HCT116 (cell line): Measurements from ENCODE around the gene POTEM. TPM values are rescaled to one million over a fixed set of nuclear protein-coding genes. Genes with fewer than 3 reads are reported as not detected.
"Not testable (repeated sequence)": the region's sequence is repeated elsewhere in the genome, so short reads cannot be mapped to it uniquely, and the experiment has no call there.

Experiments used
- ATAC-seq: fragments of 200-7000 bp; cut with Tn5 transposase; 2 replicates; pipeline ENCODE4 v1.9.1; 2020; ENCODE audit warnings: mild to moderate bottlenecking, moderate library complexity
- BruUV-seq: library from RNA; stranded (reverse); fragments of 400-500 nt; replicated peaks from 2 replicates; lab custom pipeline; 2021; lab: Mats Ljungman, UMichigan
- CTCF ChIA-PET: fragments of 300-600 bp; sonication (Branson Sonifier 250); formaldehyde crosslinking; loops from one replicate; lab custom pipeline; 2021; ENCODE audit warnings: antibody characterized with exemption; lab: Charles Lee
- POLR2A ChIA-PET: fragments of 300-600, 350-600 bp; sonication (Branson Sonifier 250); formaldehyde crosslinking; loops from one replicate; lab custom pipeline; 2021; ENCODE audit warnings: antibody characterized with exemption; lab: Charles Lee
- RAD21 ChIA-PET, 2 experiments: fragments of 300-600 bp; sonication (Branson Sonifier 250); formaldehyde crosslinking; loops; one replicate each; lab custom pipeline; 2023; ENCODE audit warnings: low total read pairs in 2 of 2; ENCODE audit not compliant: uncharacterized antibody in 2 of 2, unreplicated experiment in 2 of 2, low non-redundant PET in 1 of 2; lab: Charles Lee
- DNase-seq: peaks from one replicate; pipeline ENCODE4 v3.0.0-alpha.2; 2010; ENCODE audit warnings: low read depth, low spot score
- H2AFZ ChIP-seq: fragments of 200-600 bp; shearing (Covaris generic), sonication (generic); 2 replicates; pipeline ENCODE4 v1.6.1; 2017; ENCODE audit warnings: low read depth, mixed run types, mixed read lengths, antibody characterized with exemption, low read length; ENCODE audit not compliant: poor library complexity, severe bottlenecking
- H3K27ac ChIP-seq: 2 replicates; pipeline ENCODE4 v1.5.1; 2012; ENCODE audit warnings: low read depth, low read length
- H3K27me3 ChIP-seq: fragments of 200-600 bp; sonication (generic); 2 replicates; pipeline ENCODE4 v1.6.1; 2016; ENCODE audit warnings: mixed run types, low read length, mixed read lengths; ENCODE audit not compliant: insufficient read depth
- H3K36me3 ChIP-seq, 2 experiments: fragments of 200-500 bp in 1 of 2; fragments of 200-600 bp in 1 of 2; sonication (Bioruptor generic) in 1 of 2; sonication (generic) in 1 of 2; 2 replicates each; pipeline versions ENCODE4 v1.5.1 to v1.6.1; 2014 to 2016; ENCODE audit warnings: low read length in 2 of 2, inconsistent platforms in 1 of 2, mixed read lengths in 1 of 2, mixed run types in 1 of 2; ENCODE audit not compliant: insufficient read depth in 2 of 2, control insufficient read depth in 1 of 2
- H3K4me1 ChIP-seq, 2 experiments: fragments of 200-600 bp in 1 of 2; sonication (generic) in 1 of 2; 2 replicates each; pipeline versions ENCODE4 v1.5.1 to v1.6.1; 2012 to 2017; ENCODE audit warnings: low read length in 2 of 2, inconsistent platforms in 1 of 2, mild to moderate bottlenecking in 1 of 2, mixed read lengths in 1 of 2, mixed run types in 1 of 2, moderate library complexity in 1 of 2; ENCODE audit not compliant: insufficient read depth in 2 of 2, control insufficient read depth in 1 of 2
- H3K4me2 ChIP-seq: fragments of 200-600 bp; sonication (generic); 2 replicates; pipeline ENCODE4 v1.6.1; 2017; ENCODE audit warnings: mixed run types, low read length, mixed read lengths
- H3K4me3 ChIP-seq, 2 experiments: fragments of 200-600 bp in 1 of 2; sonication (generic) in 1 of 2; replicated peaks in 1 of 2; 2 replicates each; pipeline ENCODE4 v1.5.1; 2011 to 2016; ENCODE audit warnings: low read length in 2 of 2, control low read depth in 1 of 2, low read depth in 1 of 2, mild to moderate bottlenecking in 1 of 2, mixed read lengths in 1 of 2, mixed run types in 1 of 2
- H3K79me2 ChIP-seq: fragments of 200-600 bp; sonication (generic); 2 replicates; pipeline ENCODE4 v1.6.1; 2017; ENCODE audit warnings: mild to moderate bottlenecking, mixed run types, low read length, moderate library complexity, mixed read lengths; ENCODE audit not compliant: insufficient read depth
- H3K9ac ChIP-seq: fragments of 200-600 bp; sonication (generic); 2 replicates; pipeline ENCODE4 v1.6.1; 2016; ENCODE audit warnings: low read length, mixed read lengths
- H3K9me2 ChIP-seq: fragments of 200-600 bp; sonication (generic), shearing (Covaris generic); 2 replicates; pipeline ENCODE4 v1.6.1; 2017; ENCODE audit warnings: mixed run types, mild to moderate bottlenecking, moderate library complexity; ENCODE audit not compliant: insufficient read depth
- H3K9me3 ChIP-seq, 2 experiments: fragments of 200-500 bp in 1 of 2; fragments of 200-600 bp in 1 of 2; sonication (Bioruptor generic) in 1 of 2; sonication (generic) in 1 of 2; 2 replicates each; pipeline ENCODE4 v1.6.1; 2014 to 2017; ENCODE audit warnings: low read length in 2 of 2, mixed read lengths in 2 of 2, inconsistent platforms in 1 of 2, low read depth in 1 of 2, mild to moderate bottlenecking in 1 of 2, mixed run types in 1 of 2, moderate library complexity in 1 of 2; ENCODE audit not compliant: control insufficient read depth in 1 of 2, insufficient read depth in 1 of 2
- H4K20me1 ChIP-seq: fragments of 200-600 bp; sonication (generic), shearing (Covaris generic); 2 replicates; pipeline ENCODE4 v1.6.1; 2017; ENCODE audit warnings: mixed run types, mild to moderate bottlenecking, moderate library complexity; ENCODE audit not compliant: insufficient read depth
- intact Hi-C: fragments of 100-400 bp; cut with micrococcal nuclease; formaldehyde crosslinking; loops from 2 replicates; pipeline ENCODE4 v1.10.0; 2022
- total RNA-seq: library from RNA; stranded (reverse); gene quantifications from one replicate; pipeline ENCODE4 v1.2.1, GENCODE V29; 2021; ENCODE audit not compliant: unreplicated experiment

Gene POTEM
- total RNA-seq, 1 experiment from 2014 or later: not detected

DNA sequence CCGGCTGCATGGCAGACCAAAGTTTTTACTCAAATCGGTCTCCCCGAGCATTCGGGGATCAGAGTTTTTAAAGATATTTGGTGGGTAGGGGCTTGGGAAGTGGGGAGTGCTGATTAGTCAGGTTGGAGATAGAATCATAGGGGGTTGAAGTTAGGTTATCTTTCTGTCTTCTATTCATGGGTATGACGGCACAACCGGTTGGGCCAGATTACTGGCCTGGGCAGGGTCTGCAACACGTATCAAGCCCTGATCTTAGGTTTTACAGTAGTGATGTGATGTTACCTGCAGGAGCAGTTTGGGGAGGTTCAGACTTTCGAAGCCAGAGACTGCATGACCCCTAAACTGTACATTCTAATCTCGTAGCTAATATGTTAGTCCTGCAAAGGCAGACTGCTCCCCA lies 30.4 kb upstream of the POTEM start:
- BruUV-seq, H3K4me1 ChIP-seq, ATAC-seq, RAD21 ChIA-PET, POLR2A ChIA-PET, intact Hi-C loops, H3K36me3 ChIP-seq, H3K27ac ChIP-seq, H3K79me2 ChIP-seq, H3K9me3 ChIP-seq, H3K9ac ChIP-seq, H3K9me2 ChIP-seq, H3K4me2 ChIP-seq, CTCF ChIA-PET, H4K20me1 ChIP-seq, H3K4me3 ChIP-seq, H3K27me3 ChIP-seq, DNase-seq, H2AFZ ChIP-seq: not testable (repeated sequence)

- not testable (repeated sequence) for ATAC-seq, BruUV-seq
Measured at GRCh38 chr14:18938733-18939132, 28.5 kb upstream of the POTEM start.

DNA sequence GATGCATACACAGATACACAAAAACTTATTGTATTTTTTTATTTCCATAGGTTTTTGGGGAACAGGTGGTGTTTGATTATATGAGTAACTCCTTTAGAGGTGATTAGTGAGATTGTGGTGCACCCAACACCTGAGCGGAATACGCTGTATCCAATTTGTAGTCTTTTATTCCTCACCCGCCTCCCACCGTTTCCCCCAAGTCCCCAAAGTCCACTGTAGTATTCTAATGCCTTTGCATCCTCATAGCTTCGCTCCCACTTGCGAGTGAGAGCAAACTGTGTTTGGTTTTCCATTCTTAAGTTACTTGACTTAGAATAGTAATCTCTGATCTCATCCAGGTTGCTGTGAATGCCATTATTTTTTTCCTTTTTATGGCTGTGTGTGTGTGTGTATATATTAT lies 17.3 kb upstream of the POTEM start:
- POLR2A ChIA-PET, H3K27ac ChIP-seq, ATAC-seq, H3K36me3 ChIP-seq, H3K4me2 ChIP-seq, intact Hi-C loops, H3K27me3 ChIP-seq, H3K9me3 ChIP-seq, H3K4me1 ChIP-seq, BruUV-seq, DNase-seq, H3K9ac ChIP-seq, H3K79me2 ChIP-seq, RAD21 ChIA-PET, H3K4me3 ChIP-seq, H4K20me1 ChIP-seq, H2AFZ ChIP-seq, CTCF ChIA-PET, H3K9me2 ChIP-seq: not testable (repeated sequence)

More at GRCh38 chr14:18938733-18939132, 28.5 kb upstream of the POTEM start:
- H3K27me3 ChIP-seq, CTCF ChIA-PET, H4K20me1 ChIP-seq, H3K79me2 ChIP-seq, H3K27ac ChIP-seq, H3K9me3 ChIP-seq, H3K4me1 ChIP-seq, intact Hi-C loops, H3K9me2 ChIP-seq, H3K4me3 ChIP-seq, H3K9ac ChIP-seq, H3K4me2 ChIP-seq, POLR2A ChIA-PET, H2AFZ ChIP-seq, DNase-seq, H3K36me3 ChIP-seq, RAD21 ChIA-PET: not testable (repeated sequence)

DNA sequence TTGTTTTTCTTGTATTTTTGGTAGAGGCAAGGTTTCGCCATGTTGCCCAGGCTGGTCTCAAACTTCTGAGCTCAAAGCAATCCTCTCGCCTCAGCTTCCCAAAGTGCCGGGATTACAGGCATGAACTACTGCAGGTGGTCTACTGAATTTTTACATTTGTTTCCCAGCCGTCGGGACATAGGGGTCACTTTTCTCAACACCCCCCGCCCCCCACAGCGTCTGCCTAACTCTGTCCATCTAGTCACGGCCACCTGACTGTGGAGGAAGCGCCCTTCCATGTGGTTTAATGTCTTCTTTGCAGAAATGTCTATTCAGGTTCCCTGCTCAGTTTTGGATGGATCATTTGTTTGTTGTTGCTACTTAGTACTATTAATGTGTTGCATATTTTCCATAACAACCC lies 14.1 kb upstream of the POTEM start:
- H3K4me2 ChIP-seq, H2AFZ ChIP-seq, H3K4me1 ChIP-seq, H4K20me1 ChIP-seq, RAD21 ChIA-PET, intact Hi-C loops, H3K36me3 ChIP-seq, H3K27me3 ChIP-seq, BruUV-seq, H3K9ac ChIP-seq, POLR2A ChIA-PET, CTCF ChIA-PET, H3K9me2 ChIP-seq, H3K4me3 ChIP-seq, H3K27ac ChIP-seq, H3K79me2 ChIP-seq, ATAC-seq, H3K9me3 ChIP-seq, DNase-seq: not testable (repeated sequence)

DNA sequence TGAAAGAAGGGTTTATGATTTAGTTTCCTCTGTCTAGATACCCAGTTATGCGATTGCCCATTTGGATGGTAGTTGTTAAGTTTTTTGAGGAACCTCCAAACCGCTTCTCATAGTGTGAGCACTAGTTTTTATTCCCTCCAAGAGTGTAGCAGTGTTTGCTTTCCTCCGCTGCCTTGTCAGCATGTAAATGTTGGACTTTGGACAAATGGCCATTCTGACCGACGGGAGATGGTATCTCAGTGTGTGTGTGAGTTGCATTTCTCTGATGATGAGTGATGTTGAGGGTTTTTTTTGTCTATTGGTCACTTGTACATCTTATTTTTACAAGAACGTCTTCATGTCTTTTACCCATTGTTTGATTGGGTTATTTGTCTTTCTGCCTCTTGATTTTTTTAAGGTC lies 11.4 kb upstream of the POTEM start:
- H3K27me3 ChIP-seq, H3K4me2 ChIP-seq, H3K4me3 ChIP-seq, H3K9ac ChIP-seq, CTCF ChIA-PET, ATAC-seq, H3K27ac ChIP-seq, H3K79me2 ChIP-seq, H3K9me3 ChIP-seq, POLR2A ChIA-PET, H3K36me3 ChIP-seq, H2AFZ ChIP-seq, H3K4me1 ChIP-seq, H4K20me1 ChIP-seq, H3K9me2 ChIP-seq, BruUV-seq, DNase-seq, intact Hi-C loops, RAD21 ChIA-PET: not testable (repeated sequence)
